ENCODE data around the gene WDR13. TPM values are rescaled to one million over a fixed set of nuclear protein-coding genes. Genes with fewer than 3 reads are reported as not detected.
A peak's percentile ranks its signal among the peaks of the same experiment; 100 is the strongest.

WDR13 gene
- polyA plus RNA-seq, 1 donor (not counting 4 experiments of a cell fraction or from before 2014, with no cell fraction given), result 32.8 TPM

- H2AFZ ChIP-seq (ENCODE audit: control insufficient read depth, low read length), result no peak overlapping the region
- dilution Hi-C loops (cut with MboI; ENCODE audit: extremely low pct_ligation_motif_present, low sequenced_read_pairs), result no loop called here
- H3K4me1 ChIP-seq (ENCODE audit: control insufficient read depth, extremely low read depth, insufficient read depth, low read length), result no peaks in the 10 kb centered on the region
- H3K4me3 ChIP-seq (ENCODE audit: control insufficient read depth in 2 of 3, extremely low read depth in 1 of 3, insufficient read depth in 2 of 3, low read depth in 1 of 3, low read length in 3 of 3), result no peak overlapping the region
- no peaks in the 10 kb centered on the region for H3K9me3 ChIP-seq (ENCODE audit: control insufficient read depth, low read depth, low read length)
- no peaks in the 10 kb centered on the region for H3K9me1 ChIP-seq (ENCODE audit: control insufficient read depth, extremely low read depth, insufficient read depth, low read length)
- no peak for TF ChIP-seq EZH2 (IDR thresholded peaks at IDR 0.05; ENCODE audit: low read length)
- TF ChIP-seq, protein P1, sequence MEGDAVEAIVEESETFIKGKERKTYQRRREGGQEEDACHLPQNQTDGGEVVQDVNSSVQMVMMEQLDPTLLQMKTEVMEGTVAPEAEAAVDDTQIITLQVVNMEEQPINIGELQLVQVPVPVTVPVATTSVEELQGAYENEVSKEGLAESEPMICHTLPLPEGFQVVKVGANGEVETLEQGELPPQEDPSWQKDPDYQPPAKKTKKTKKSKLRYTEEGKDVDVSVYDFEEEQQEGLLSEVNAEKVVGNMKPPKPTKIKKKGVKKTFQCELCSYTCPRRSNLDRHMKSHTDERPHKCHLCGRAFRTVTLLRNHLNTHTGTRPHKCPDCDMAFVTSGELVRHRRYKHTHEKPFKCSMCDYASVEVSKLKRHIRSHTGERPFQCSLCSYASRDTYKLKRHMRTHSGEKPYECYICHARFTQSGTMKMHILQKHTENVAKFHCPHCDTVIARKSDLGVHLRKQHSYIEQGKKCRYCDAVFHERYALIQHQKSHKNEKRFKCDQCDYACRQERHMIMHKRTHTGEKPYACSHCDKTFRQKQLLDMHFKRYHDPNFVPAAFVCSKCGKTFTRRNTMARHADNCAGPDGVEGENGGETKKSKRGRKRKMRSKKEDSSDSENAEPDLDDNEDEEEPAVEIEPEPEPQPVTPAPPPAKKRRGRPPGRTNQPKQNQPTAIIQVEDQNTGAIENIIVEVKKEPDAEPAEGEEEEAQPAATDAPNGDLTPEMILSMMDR (optimal IDR thresholded peaks at IDR 0.05 in 1 of 3, IDR thresholded peaks at IDR 0.05 in 1 of 3, conservative IDR thresholded peaks at IDR 0.05 in 1 of 3; ENCODE audit: extremely low read depth in 1 of 3, insufficient read depth in 2 of 3, low read length in 3 of 3), result no peak
- no peak overlapping the region for H3K9ac ChIP-seq (ENCODE audit: control insufficient read depth, extremely low read depth, insufficient read depth, low read length)
- H3K27ac ChIP-seq (ENCODE audit: control insufficient read depth, insufficient read depth, low read length), result no peak overlapping the region
- H3K79me2 ChIP-seq (ENCODE audit: control insufficient read depth, insufficient read depth, low read length), result no peaks in the 10 kb centered on the region
- no peak for FAIRE-seq
- H3K27me3 ChIP-seq (ENCODE audit: control insufficient read depth, extremely low read depth, insufficient read depth, low read length), result no peaks in the 10 kb centered on the region
- H3K4me2 ChIP-seq (ENCODE audit: control insufficient read depth, extremely low read depth, insufficient read depth, low read depth, low read length), result no peak overlapping the region
- no peaks in the 10 kb centered on the region for H4K20me1 ChIP-seq (ENCODE audit: control insufficient read depth, extremely low read depth, insufficient read depth, low read length)
- peaks cover 17 to 18% of the 10 kb centered on the region in 2 experiments for H3K36me3 ChIP-seq (ENCODE audit: control insufficient read depth in 2 of 2, extremely low read depth in 1 of 2, insufficient read depth in 2 of 2, low read length in 2 of 2)
- no peak for DNase-seq (ENCODE audit: low read depth, low spot score)
These were observed 7.4 kb downstream of the WDR13 start for GRCh38 chrX:48604701-48605100.

DNA sequence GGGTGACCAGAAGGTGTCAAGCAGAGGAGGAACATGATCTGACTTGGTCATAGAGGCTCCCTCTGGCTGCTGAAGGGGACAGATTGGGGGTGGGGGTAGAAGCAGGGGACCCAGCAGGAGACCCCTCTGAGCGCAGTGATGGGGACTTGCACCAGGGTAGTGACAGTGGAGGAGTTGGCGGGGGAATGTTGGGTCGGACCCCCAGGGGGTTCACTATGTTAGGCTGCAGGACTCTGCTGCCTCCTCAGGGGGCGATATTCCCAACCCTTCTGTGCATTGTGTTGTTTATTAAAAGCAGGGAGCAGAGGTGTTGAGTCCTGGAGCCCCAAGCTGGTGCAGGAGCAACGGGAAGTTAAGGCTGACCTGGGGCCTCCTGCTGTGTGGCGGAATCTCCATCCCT, 8.8 kb downstream of the WDR13 start:
- Histone ChIP-seq H3K27ac (ENCODE audit: control insufficient read depth, insufficient read depth, low read length) (no peak overlapping the region), H3K9ac (ENCODE audit: control insufficient read depth, extremely low read depth, insufficient read depth, low read length) (no peak overlapping the region), H3K9me1 (ENCODE audit: control insufficient read depth, extremely low read depth, insufficient read depth, low read length) (no peaks in the 10 kb centered on the region), H2AFZ (ENCODE audit: control insufficient read depth, low read length) (no peak overlapping the region), H3K4me1 (ENCODE audit: control insufficient read depth, extremely low read depth, insufficient read depth, low read length) (no peaks in the 10 kb centered on the region), H3K36me3 (ENCODE audit: control insufficient read depth in 2 of 2, extremely low read depth in 1 of 2, insufficient read depth in 2 of 2, low read length in 2 of 2) (peaks cover 13% of the 10 kb centered on the region in 2 experiments), H3K27me3 (ENCODE audit: control insufficient read depth, extremely low read depth, insufficient read depth, low read length) (no peaks in the 10 kb centered on the region), H3K4me3 (ENCODE audit: control insufficient read depth in 2 of 3, extremely low read depth in 1 of 3, insufficient read depth in 2 of 3, low read depth in 1 of 3, low read length in 3 of 3) (no peak overlapping the region), H3K9me3 (ENCODE audit: control insufficient read depth, low read depth, low read length) (no peaks in the 10 kb centered on the region), H4K20me1 (ENCODE audit: control insufficient read depth, extremely low read depth, insufficient read depth, low read length) (no peaks in the 10 kb centered on the region), H3K79me2 (ENCODE audit: control insufficient read depth, insufficient read depth, low read length) (no peaks in the 10 kb centered on the region), H3K4me2 (ENCODE audit: control insufficient read depth, extremely low read depth, insufficient read depth, low read depth, low read length) (no peak overlapping the region)
- dilution Hi-C loops (cut with MboI; ENCODE audit: extremely low pct_ligation_motif_present, low sequenced_read_pairs), result no loop called here
- no peak for FAIRE-seq
- TF ChIP-seq, protein P1 (optimal IDR thresholded peaks at IDR 0.05 in 1 of 3, IDR thresholded peaks at IDR 0.05 in 1 of 3, conservative IDR thresholded peaks at IDR 0.05 in 1 of 3; ENCODE audit: extremely low read depth in 1 of 3, insufficient read depth in 2 of 3, low read length in 3 of 3), result peak in 2 of 3 experiments; percentile 12
- no peak for TF ChIP-seq EZH2 (IDR thresholded peaks at IDR 0.05; ENCODE audit: low read length)
- DNase-seq (ENCODE audit: low read depth, low spot score), result no peak

Data from keratinocyte (primary cell).